GM19099 (cell line): Measurements from ENCODE around the gene RAP1GAP2.

ENCODE experiments used
- POLR2A ChIP-seq: IDR thresholded peaks from 3 replicates; pipeline ENCODE4 v1.6.1; 2011; ENCODE audit warnings: low read depth; ENCODE audit not compliant: insufficient read length; ENCODE audit errors: extremely low read depth

RAP1GAP2 gene

DNA sequence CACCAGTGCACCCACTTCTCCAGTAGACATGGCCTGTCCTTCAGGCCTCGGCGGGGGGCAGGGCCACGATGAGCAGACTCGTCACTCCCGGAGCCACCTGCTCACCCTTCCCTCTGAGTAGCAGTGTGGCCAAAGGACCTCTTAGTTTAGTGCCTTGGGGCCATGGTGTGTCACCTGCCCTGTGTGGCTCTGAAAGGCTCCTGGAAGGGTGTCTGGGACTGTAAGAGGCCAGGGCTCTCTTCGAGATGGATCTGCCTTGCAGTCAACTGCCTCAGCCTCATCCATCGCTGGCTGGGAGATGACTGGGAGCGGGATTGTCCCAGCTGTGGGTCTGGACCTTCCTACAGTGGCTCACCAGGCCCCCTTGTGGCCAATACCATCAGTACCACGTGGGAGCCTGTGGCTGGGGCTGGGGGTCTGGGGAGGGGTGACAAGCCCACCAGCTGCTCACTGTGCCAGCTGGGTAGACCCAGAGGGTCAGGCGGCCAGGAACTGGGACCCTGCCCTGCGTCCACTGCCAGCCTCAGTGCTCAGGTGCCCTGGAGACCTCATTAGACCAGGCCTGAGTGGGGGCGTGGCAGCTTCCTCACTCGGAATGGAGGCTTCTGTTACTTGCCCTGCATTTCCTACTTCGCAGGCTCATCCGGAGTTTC lies 133.8 kb downstream of the RAP1GAP2 start:
- TF ChIP-seq POLR2A: no peak

DNA sequence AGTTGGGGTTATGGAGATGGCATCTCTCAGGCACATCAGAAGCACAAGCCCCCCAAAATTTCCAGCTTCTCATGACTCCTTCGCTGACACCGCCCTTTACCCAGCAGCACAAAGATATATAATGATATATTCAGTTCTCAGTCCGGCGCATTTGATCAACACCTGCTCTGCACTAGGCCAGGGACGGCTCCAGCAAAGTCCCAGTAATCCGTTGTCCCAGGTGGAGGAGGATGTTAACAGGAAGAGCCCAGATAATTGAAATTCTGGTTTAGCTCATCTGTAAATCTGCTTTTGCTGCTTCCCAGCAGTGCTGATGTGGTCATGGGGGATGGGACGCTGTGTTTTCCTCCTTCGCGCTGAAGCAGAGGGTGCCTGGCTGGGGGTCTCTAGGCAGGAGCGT lies 135.6 kb downstream of the RAP1GAP2 start:
- TF ChIP-seq POLR2A: no peak

- no peak for TF ChIP-seq POLR2A
Measured at GRCh38 chr17:2932946-2933345, 136.7 kb downstream of the RAP1GAP2 start.

DNA sequence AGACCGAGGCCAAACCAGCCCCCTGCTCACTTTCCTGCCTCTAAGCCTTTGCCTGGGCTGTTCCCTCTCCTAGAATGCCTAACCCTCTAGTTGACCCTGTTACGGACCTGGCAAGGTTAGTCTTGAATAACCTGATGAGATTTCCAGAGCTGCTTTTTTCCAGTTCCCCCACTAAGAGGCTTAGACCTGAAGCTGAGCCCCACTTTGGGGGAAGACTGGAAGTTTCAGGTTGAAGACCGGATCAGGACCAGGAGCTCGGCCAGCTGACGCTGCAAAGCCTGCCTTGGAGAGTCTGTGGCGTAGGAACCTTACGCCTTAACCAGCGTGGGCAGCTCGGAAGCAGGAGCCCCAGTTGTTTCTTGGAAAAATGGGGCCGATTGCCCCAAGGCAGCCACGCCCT lies 137.4 kb downstream of the RAP1GAP2 start:
- TF ChIP-seq POLR2A: no peak

DNA sequence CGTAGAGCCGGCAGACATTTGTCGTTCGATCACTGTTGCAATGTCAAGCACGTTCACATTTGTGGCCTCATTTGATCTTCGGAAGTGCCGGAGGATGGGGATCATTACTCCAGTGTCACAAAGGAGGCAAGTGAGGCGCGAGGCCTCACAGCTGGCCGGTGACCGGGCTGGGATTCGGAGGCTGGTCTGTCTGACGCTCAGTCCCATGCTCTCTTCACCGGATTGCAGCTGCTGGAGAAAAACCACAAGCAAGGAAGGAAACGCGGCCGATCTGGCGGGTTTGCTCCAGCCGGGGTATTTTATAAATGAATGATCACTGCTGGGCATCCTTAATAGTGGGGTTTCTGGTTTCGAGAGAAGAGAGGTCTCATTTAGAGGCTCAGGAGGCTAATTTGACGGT lies 139.4 kb downstream of the RAP1GAP2 start:
- no peak for TF ChIP-seq POLR2A

GRCh38 chr17:2936351-2936750 lies 140.1 kb downstream of the RAP1GAP2 start:
- TF ChIP-seq POLR2A: no peak

DNA sequence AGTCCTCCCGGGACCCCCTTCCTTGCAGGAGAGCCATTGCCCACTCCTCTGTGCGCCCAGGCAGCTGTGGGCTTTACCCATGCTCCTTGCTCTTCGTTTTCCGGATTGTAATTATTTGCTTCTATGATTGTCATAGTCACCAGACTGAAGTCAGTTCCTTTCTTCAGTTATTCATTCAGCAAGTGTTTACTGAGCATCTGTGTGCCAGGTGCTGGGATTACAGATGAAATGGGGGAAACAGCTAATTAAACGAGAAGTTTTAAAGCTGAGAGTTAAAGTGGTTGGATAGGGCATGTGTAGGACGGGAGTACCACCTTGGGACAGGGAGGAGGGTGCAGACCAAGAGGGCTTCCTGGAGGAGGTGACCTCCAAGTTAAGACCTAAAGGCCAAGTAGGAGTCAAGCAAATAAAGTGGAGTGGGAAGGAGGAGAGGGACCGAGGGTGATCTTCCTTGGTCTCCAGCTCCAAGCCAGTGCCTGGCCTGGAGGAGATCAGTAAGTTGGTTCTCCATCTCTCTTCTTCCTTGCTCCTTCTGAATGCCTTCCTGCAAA lies 140.6 kb downstream of the RAP1GAP2 start:
- TF ChIP-seq POLR2A: no peak

GRCh38 chr17:2937331-2938003 lies 141.2 kb downstream of the RAP1GAP2 start:
- no peak for TF ChIP-seq POLR2A

DNA sequence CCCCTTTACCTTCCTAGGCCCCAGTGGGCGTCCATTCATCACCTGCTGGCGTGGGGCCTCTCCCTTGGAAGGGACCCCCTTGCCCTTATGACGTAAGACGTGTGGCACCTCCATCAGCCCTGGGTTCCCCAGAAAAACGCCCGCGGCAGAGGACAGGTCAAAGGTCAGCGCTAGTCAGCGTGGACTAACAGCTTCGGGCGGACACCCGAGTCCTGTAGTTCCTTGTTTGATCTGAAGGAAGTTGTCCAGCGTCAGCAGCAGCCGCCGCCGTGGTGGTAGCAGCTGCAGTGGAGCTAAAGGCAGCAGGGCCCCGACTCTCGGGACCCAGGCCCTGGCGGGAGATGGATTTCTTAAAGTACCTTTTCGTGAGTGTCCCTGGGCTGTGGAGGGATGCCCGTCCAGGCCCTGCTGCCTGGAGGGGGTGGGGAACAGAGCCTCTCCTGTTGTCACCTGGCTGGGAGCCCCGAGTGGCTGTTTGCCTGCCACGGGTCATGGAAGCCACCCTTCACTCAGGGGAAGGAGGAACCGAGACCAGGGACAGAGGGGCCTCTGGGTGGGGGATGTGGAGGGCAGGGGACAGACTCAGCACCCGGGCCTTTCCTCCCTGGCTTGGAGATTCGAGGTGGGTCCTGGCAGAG lies 143.6 kb downstream of the RAP1GAP2 start:
- no peak for TF ChIP-seq POLR2A

- no peak for TF ChIP-seq POLR2A
Measured at GRCh38 chr17:2940352-2940751, 144.1 kb downstream of the RAP1GAP2 start.

DNA sequence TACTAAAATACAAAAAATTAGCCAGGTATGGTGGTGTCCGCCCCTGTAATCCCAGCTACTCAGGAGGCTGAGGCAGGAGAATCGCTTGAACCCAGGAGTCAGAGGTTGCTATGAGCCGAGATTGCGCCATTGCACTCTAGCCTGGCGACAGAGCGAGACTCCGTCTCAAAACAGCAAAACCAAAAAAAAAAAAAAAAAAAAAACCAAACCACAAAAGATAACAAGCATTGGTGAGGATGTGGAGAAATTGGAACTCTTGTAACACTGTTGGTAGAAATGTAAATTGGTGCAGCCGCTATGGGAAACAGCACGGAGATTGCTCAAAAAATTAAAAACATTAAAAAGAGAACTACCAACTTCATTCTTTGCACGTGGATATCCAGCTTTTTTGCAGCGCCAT lies 147.7 kb downstream of the RAP1GAP2 start:
- TF ChIP-seq POLR2A: no peak

- no peak for TF ChIP-seq POLR2A
Measured at GRCh38 chr17:2945299-2945698, 149.1 kb downstream of the RAP1GAP2 start.

- no peak for TF ChIP-seq POLR2A
Measured at GRCh38 chr17:2946144-2946543, 149.9 kb downstream of the RAP1GAP2 start.

DNA sequence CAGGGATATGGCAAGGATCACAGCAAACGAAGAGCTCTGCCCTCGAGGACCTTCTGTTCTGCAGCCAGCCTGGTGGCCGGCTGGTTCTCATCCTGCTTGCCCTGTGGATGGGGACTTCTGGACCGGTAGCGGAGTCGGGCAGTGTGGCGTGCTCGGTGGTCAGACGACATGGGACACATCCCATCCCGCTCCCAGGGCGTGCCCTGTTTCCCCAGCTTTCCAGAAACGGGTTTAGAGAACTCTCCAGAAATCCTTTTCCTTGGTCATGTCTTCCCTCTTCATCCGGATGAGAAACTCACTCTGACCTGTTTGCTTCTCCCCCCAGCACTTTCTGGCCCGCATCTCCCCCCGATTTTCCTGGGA lies 151.3 kb downstream of the RAP1GAP2 start:
- no peak for TF ChIP-seq POLR2A

DNA sequence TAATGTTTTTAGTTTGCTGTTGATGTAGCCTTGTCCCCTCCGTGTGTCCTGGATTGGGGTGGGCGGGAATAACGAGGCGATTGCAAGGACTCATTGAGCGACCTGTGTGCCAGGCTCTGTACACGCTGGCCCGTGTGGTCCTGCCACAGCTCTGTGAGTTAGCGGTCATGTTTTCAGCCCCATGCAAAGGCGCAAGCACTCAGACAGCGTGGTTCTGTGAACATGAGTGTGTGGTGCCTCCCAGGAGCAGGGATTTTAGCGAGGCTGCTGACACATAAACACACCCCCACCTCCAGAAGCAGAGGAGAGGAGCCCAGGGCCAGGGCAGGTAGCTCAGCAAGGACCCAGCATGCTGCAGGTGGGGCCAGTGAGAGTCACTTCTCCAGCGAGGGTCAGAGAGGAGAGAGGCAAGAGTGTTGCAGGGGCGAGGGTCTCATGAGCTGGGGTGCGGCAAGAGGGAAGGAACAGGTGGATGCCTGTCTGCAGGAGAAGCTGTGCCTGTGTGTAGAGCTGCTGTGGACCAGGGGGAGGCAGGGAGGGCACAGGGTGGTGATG lies 151.8 kb downstream of the RAP1GAP2 start:
- TF ChIP-seq POLR2A: no peak

DNA sequence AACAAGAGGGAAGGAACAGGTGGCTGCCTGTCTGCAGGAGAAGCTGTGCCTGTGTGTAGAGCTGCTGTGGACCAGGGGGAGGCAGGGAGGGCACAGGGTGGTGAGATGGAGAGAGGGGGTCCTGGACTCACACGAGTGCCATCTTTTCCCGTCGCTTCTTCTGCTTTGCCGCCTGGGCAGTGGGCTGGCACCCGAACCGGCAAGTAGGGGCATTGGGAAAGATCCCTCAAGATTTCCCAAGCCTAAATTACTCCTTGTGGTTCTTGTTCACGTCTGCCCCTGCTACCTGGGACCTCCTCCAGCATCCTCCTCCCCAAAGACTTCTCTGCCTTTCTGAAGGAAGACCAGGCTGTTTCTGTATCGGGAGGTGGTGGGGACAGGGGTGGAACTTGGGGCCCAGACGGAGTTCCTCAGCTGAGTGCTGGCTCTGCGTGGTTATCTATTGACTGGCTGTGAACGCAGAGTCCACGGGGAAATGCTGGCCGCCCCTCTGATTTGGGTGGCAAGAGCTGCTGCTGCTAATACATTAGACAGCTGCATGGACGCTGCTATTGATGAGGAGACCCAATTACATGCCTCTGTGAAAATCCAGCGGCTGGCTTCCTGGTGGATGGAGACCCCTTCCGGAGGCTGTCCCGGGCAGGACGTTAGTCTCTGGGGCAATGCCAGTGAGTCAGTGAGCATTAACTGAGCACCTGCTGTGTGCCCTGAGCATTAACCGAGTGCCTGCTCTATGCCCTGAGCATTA lies 152.7 kb downstream of the RAP1GAP2 start:
- no peak for TF ChIP-seq POLR2A
